Hepatocyte (in vitro differentiated cells): ENCODE data around the gene GDPGP1.
"Not testable (repeated sequence)": the region's sequence is repeated elsewhere in the genome, so short reads cannot be mapped to it uniquely, and the experiment has no call there.

ENCODE experiments used
- EZH2 ChIP-seq: fragments of 200-600 bp; sonication (generic); IDR thresholded peaks from 2 replicates; pipeline ENCODE4 v1.6.1; 2016; ENCODE audit warnings: antibody characterized with exemption, mild to moderate bottlenecking, borderline replicate concordance
- TF ChIP-seq, protein P1 (sequence below): fragments of 200-600 bp; sonication (generic); IDR thresholded peaks from 2 replicates; pipeline ENCODE4 v1.5.1; 2016; ENCODE audit warnings: antibody characterized with exemption, mild to moderate bottlenecking; ENCODE audit not compliant: poor library complexity

DNA sequence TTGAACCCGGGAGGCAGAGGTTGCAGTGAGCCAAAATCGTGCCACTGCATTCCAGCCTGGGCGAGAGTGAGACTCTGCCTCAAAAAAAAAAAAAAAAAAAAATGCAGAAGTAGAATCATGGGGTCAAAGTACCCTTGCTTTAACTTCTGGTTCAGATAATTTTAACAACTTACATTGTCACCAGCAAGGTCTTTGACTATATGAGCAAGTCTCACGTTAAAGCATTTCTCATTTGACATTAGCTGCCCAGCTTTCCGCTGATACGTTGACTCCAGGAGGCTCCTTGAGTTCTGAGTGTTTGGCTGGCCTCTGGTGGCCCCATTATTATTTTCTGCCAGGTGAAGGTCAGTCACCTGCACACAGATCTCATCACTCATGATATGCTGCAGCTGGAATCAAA is 47.6 kb downstream of the GDPGP1 start:
- TF ChIP-seq, protein P1, sequence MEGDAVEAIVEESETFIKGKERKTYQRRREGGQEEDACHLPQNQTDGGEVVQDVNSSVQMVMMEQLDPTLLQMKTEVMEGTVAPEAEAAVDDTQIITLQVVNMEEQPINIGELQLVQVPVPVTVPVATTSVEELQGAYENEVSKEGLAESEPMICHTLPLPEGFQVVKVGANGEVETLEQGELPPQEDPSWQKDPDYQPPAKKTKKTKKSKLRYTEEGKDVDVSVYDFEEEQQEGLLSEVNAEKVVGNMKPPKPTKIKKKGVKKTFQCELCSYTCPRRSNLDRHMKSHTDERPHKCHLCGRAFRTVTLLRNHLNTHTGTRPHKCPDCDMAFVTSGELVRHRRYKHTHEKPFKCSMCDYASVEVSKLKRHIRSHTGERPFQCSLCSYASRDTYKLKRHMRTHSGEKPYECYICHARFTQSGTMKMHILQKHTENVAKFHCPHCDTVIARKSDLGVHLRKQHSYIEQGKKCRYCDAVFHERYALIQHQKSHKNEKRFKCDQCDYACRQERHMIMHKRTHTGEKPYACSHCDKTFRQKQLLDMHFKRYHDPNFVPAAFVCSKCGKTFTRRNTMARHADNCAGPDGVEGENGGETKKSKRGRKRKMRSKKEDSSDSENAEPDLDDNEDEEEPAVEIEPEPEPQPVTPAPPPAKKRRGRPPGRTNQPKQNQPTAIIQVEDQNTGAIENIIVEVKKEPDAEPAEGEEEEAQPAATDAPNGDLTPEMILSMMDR, result not testable (repeated sequence)
- TF ChIP-seq EZH2, result not testable (repeated sequence)
